Activated CD8-positive, alpha-beta memory T cell treated with anti-CD3 and anti-CD28 coated beads, Interleukin-2, amount 50 U/mL, for 1 hour (primary cell): ENCODE measurements around the gene ZBTB45.

Source experiments
- DNase-seq: peaks from one replicate; pipeline ENCODE4 v3.0.0-alpha.2; 2020; ENCODE audit errors: extremely low read depth

ZBTB45 gene

DNA sequence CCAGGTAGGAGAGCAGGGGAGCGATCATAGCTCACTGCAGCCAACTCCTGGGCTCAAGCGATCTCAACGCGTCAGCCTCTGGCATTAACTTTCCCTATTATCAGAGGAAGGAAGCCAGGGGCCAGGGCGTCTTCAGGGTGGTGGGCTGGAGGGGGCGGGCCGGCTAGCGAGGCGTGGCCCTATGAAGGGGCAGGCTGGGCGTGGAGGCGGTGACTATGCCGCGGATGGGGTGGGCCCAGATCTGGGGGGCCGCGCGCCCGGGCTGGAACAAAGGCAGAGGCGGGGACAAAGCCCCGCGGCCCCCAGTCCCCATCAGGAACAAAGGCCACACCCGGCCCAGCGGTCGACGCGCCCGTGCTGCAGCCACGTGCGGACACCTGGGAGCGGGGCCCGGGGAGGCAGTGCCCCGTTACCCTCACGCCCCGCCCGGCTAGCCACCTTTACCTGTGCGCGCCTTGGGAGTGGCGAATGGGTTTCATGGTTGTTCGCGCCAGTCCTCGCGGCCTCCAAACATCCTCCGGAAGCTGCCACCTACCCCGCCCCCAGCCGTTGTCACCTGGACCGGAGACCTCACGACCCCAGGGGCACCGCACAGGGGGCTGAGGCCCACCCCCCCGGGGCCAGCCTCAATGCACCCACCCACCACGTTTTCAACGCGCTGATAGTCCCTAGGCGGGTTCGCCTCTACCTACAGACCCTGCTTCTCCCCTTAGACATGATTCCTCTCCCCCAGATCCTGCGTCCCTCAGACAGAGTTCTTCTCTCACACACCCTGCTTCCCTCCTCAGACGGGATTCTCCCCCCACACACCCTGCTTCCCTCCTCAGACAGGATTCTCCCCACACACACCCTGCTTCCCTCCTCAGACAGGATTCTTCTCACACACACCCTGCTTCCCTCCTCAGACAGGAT is 18.9 kb upstream of the ZBTB45 start:
- no peak for DNase-seq

DNA sequence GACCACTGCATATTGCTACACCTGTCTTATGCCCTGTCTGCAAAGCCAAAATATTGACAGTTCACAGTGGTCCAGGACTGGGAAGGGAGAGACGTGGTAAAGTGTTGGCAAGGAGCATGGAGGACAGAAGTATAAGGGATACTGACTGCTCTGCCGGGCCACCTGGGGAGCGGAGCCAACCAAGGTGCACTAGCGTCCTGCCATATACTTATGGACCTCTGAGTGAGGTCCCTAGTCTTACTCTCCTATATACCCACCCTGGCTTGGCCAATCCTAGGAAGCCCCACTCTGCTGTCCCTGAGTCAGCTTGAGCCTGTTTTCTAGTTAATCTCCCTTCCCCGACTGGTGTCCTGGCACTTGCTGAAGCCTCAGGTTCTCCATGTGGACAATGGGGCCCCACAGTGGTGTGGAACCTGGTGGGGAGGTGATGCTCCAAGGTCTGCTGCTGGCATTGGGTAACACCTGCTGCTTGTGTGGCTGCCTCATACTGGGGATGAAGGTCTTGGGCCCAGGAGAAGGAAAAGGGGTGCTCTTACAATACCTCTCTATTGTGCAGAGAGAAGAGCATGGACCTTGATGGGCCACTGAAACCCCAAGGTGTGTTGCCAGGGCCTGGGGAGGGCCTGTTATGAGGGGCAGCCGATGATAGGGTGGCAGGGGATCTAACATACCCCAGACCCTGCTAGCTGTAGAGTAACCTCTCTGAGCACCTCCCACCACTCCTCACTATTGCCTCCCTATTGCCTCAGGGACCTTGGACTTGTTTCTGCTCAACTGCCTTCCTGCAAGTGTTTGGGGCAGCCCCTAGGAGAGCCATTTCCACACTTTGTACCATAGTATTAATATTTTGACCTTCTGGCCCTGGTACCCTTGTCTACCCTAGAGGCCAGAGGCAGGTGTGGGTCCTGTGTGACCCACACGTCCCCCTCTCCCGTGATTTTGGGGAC is 17.5 kb upstream of the ZBTB45 start:
- DNase-seq, result no peak

DNA sequence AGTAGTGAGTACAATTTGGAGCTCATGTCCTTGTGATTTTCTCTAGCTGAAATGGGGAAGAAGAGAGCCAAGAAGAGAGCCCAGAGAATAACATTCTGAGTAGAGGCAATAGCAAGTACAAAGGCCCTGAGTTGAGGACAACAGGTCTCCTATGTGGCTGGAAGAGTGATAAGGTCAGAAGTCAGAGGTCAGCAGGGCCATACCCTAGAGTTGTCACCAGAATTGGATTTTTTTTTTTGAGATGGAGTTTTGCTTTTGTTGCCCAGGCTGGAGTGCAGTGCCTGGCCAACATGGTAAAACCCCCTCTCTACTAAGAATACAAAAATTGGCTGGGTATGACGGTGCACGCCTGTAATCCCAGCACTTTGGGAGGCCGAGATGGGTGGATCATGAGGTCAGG is 16.2 kb upstream of the ZBTB45 start:
- no peak for DNase-seq

DNA sequence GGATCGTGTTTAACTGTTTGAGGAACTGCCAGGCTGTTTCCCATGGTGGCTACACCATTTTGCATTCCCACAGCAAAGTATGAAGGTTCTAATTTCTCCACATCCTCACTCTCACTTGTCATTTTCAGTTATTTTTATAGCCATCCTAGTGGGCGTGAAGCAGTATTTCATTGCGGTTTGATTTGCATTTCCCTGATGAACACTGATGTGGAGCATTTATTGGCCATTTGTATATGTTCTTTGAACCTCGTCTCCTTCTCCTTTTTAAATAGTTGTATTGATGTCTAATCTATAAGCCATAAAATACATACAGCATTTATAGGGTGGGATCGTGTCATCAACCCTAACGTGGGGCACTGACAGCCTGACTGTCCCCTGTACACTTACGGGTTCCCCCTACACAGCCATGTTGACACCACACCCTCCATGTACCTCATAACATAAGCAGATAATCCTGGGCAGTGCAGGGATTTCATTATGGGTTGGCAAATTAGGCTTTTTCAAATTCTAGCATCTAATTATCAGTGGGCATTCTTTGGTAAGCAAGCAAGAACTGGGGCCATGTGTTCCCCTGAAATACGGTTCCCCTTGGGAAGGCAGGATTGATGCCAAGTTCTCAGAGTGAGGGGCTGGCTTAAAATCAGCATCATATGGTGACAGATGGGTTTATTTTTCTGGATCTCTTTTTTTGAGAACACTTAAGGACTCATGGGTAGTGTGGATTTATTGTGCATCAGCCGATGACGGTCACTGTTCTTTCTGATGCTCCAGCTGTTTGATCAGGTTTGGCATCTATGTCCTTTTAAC is 11.6 kb upstream of the ZBTB45 start:
- DNase-seq, result no peak

DNA sequence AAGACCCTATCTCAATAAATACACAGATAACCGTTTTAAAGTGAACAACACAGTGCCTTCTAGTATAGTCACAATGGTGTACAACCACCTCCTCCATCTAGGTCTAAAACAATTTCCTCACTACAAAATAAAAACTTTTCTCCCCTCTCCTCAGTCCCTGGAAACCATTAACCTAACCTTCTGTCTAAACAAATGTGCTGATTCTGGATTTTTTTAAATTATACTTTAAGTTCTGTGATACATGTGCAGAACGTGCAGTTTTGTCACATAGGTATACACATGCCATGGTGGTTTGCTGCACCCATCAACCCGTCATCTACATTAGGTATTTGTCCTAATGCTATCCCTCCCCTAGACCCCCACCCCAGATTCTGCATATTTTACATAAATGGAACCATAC is 9.8 kb upstream of the ZBTB45 start:
- no peak for DNase-seq

DNA sequence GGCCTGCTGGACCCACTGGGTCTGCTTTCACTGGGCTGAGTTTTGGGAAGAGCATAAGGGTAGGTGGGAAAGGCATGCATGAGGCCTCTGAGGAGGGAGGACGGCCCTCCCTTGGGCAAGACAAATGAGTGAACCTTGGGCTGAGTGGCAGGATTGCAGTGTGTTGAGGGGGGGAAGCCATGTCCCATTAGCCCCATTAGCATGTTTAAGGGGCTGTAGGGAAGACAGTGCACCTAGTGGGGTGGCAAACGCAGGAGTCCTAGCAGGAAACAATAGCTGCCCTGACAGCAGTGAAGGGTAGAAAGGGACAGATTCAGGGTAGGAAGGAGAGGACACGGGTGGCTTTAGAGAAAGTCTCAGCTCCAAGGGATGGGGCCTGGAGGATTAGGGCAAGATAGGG is 3.1 kb upstream of the ZBTB45 start:
- DNase-seq, result no peak

DNA sequence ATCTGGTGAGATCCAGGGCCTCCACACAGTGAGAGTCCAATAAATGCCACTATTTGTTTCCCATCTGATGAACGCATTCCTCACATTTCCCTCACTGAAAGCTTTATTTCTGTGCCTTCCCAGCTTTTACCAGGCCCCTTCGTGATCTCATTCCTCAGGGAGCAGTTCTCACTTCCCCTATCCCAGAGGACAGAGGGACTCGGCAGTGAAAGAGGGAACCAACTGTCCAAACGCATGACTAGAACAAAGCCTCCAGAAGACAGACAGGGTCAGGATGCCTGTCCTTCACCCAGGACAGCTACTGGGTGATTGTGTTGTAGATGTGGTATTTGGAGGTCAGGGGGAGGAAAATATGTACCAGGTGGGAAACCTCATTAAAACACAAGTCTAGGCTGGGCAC is 2.0 kb upstream of the ZBTB45 start:
- DNase-seq, result no peak

DNA sequence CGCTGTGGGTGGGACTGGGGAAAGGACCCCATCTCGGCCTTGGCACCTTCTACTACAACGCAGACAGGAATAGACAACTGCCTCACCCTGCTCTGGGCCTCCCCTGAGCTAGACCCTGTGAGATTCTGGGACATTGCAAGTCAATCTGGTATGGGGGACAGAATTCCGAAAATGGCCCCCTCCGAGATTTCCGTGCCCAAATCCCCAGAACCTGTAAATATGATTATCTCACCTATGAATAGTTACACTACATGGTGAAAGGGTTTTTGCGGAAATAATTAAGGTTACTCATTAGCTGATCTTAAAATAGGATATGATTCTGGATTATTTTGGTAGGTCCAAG is 618 bp upstream of the ZBTB45 start:
- no peak for DNase-seq

DNA sequence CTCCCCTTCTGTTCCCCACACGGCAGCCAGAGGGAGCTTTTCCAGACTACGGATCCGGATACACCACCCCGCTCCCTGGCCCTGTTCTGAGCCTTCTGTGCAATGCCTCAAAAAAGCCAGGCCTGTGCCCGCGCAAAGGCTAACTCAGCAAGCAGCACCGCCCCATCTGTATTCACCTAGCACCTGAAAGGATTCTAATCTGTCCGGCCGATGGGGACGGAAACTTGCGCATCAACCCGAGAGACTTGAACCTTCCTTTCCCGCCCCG is 589 bp downstream of the ZBTB45 start:
- DNase-seq, result no peak

DNA sequence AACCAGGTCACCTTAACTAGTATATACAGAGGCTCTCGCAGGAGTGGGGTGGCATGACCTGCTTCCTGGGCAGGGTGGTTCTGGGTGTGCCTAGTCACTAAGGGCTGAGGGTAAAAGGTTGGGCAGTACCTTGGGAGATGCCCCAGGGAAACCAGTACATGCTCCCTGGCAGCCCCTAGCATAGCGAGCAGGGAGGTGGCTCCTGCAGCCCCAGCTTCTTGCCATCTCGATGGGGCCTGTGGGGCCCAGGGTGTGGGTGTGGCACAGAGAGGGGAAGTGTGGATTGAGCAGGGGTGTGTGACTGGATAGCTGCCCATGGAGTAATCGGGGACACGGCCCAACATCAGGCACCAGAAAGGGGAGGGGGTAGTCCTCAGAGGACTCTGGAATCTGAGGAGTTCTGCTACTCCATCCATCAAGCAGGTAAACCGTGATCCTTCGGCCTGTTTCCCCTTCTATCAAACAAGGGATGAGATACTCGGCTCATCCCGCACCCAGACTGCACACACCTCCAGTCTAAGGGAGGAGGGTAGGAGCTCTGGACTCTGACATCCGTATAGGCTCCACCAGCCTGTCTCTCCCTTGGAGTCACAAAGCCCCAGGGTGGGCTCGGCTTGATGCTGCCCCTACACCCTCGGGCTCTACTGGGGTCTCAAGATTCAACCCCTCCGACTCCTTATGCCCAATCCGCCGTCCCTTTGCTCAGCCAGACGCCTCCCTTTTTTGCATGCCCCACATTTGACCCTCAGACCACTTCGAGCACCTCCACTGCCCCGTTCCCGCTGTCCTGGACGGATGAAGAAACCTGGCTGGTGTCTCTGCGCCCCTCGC is 1.1 kb downstream of the ZBTB45 start:
- no peak for DNase-seq

DNA sequence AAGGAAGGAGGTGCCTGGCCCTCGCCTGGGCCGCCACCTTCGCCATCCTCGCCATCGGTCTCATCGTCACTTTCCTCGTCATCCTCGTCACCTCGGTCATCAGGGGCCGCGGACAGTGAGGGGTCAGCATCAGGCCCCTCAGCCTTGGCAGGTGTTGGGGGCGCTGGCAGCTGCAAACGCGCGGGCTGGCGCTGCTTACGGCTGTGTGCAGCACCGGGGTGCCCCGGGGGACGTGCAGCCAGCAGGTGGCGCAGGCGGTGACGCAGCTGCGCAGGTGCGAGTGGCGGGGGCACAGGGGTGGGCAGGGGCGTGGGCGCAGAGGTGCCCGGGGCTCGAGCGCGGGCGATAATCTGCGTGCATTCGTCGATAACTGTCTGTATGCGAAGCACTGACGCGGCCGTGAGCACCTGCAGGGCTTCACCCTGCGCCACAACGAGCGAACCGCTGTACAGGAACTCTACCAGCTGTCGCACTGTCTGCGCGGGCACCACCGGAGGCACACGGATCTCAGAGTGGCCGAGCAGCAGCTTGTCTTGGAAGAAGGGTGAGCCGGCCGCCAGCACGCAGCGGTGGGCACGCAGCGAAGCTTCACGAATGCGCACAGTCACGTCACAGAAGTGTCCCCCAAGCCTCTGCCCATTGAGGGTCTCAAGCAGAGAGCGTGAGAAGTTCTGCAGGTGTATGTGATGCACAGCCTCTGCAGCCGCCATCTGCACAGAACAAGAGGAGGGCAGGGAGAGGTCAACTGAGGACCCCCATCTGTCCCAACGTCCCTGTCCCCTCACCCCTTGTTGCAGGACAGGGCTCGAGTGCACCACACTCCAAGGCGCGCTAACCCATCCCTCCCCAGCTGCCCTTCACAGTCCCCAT is 2.4 kb downstream of the ZBTB45 start:
- no peak for DNase-seq

DNA sequence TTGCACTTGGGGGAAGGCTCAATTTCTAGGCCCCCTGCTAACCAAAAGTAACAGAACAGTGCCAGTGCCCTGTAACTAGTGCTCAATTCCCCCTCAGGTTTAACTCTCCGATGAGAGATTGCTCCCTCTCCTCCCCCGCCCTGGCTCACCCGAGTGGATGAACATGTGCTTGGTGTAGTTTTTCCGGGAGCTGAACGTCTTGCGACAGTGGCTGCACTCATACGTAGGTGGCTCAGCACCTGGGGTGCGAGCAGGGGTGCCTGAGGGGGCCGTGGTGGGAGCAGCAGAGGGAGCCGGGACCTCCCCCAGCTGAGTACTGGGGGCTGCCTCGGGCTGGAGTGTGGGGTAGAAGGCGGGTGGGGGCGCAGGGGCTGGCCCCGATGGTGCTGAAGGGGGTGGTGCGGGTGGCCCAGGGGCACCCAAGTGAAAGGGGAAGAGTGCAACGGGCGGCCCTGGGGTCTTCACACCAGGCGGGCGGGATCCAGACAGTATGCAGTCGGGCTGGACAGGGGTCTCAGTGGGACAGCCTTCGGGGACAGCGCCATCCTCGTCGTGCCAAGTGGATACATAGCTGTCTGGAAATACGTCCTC is 3.3 kb downstream of the ZBTB45 start:
- no peak for DNase-seq

DNA sequence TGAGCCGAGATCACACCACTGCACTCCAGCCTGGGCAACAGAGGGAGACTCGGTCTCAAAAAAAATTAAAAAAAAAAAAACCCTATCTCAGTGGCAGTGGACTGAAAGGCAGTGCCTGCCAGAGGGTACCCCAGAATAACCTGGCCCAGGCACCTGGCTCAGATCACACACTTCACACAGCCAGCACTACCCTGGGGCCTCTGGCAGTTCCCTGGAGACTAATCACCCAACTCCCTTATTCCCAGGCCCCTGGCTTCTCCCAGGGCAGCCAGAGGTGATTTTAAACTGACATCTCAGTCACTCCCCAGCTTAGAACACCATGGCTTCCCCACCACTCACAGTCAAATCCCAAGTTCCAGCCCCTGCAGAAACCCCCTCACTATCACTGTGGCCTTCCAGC is 4.4 kb downstream of the ZBTB45 start:
- DNase-seq, result no peak

DNA sequence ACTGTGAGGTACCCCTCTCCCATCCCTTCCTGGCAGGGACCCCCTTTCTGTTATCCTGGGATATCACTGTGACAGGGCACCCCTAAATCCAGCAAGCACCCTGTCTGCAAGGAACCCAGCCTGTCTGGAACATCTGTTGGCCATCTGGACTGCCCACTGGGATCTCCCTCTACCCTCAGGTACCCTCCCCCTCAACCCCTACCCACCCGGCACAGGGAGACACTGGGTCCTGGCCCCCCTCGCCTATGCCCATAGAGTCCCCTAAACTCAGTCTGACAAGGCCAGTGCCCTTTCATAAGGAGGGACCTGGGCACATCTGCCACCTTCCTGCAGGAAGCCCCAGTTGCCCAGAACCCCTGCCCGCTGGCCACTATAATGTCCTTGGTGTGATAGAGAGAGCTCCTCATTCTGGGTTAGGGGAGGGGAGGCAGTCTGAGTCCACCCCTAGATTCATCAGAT is 5.0 kb downstream of the ZBTB45 start:
- no peak for DNase-seq

DNA sequence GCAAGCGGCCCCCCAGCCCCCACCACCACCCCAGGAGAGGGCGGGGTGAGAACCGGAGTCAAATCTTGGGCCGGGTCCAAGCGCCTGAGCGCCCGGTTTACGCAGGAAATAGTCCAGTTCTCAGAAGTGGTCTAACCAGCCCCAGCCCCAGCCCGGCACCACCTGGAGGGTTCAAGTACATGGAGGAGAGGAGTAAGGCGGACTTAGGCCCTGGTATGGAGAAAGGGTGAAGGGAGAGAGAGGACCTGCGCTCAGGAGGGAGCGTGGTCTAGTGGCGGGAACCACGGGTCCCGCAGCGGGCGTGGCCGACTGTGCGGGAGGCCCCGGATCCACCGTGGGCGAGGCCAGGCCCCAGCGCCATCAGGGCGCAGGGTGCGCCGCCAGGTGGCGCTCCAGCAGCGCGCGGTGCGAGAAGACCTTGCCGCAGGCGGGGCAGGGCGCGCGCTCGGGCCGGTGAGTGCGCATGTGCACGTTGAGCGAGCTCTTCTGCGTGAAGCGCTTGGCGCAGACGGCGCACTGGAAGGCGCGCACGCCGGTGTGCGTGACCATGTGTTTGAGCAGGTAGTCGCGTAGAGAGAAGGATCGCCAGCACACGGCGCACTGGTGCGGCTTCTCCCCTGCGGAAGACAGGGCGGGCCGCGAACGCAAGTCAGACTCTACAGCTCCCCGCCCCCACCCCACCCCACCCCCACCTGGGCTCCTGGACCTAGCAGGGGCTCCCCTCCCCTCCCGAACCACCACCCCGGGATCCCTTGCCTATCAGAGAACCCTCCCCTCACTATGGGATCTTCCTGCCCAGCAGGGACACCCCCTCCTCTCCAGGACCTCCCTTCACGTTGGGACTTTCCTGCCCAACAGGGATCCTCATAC is 5.7 kb downstream of the ZBTB45 start:
- DNase-seq, result peak; percentile 66

DNA sequence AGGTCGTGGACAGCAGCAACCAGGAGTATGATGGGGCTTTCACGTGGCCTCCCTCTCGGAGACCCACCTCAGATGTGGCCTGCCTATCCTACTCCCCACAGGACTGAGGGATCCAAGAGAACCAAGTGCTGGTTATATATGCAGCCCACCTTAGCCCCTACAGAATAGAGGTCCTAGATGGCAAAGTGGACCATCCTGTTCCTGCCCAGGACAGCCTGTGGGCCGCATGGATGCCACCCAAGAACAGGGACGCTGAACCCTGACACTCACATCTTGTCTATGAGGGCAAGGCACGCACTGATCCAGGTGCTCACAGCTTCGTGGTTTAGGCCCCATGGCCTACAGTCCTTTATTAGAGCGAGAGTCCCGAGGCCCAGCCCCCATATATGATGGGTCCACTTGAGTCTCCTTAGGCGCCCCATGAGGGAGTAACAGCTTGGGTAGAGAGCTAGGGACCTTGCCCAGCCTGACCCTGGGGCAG is 6.4 kb downstream of the ZBTB45 start:
- no peak for DNase-seq

DNA sequence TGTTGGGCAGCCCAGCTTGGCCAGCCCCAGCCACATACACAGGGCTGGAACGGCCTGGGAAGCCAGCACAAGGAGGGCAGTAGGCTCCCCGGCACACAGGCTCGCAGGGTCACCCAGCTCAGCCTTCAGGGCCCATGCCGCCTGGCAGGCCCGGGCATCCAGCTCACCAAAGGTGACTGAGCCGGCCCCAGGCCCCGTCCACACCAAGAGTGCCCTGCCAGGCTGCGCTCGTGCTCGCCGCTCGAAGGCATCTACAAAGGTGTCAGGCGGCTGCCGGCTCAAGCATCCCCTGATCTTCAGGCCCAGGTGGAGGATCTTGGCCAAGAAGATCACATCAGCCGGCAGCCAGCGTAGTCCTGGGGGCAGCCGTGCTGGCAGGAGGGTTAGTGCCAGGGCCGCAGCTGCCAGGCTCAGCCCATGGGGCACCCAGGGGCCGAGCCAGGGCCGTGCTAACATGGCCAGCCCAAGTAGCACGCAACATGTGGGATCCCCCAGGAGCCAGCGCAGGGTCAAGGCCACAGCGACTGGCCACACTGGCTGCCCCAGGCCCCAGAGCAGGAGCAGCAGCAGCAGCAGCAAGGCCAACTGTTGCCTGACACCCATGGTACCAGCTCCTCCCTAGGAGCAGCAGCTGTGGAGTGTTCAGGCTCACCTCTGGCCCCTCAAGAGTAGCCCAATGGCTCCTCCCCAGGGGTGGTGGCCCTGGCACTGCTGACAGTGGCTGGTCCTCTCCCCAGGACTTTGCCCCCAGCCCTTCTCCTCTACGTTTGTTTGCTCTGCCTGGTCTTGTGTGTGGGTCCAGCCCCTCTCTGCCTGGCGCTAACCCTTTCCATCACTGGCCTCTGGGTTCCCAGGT is 8.0 kb downstream of the ZBTB45 start, which contains the start of gene SLC27A5:
TSS of gene SLC27A5 (minus strand) at position 640 of the 856 bp plus-strand sequence. CDS start at position 603, 37 bp downstream.
- no peak for DNase-seq
